Esophagus muscularis mucosa (tissue), 4 donors: ENCODE results near the gene EHD3.

Source experiments
- EP300 ChIP-seq: sonication (generic); formaldehyde crosslinking; IDR thresholded peaks from one replicate; pipeline ENCODE4 v1.6.1; 2017; ENCODE audit warnings: antibody characterized with exemption
- POLR2A ChIP-seq: fragments of 450-650 bp; IDR thresholded peaks from one replicate; pipeline ENCODE4 v1.6.1; 2017; ENCODE audit warnings: antibody characterized with exemption, moderate library complexity, mild to moderate bottlenecking, low read depth
- POLR2AphosphoS5 ChIP-seq, 2 donors: sonication (generic); formaldehyde crosslinking; IDR thresholded peaks; one replicate each; pipeline ENCODE4 v1.6.1; 2017; ENCODE audit warnings: antibody characterized with exemption in 2 of 2
- TF ChIP-seq, protein P1 (sequence below), 3 experiments: fragments of 200-600 bp in 2 of 3; fragments of 450-650 bp in 1 of 3; sonication (generic) in 2 of 3; IDR thresholded peaks; one replicate each; pipeline ENCODE4 v1.5.1; 2017 to 2019; ENCODE audit warnings: antibody characterized with exemption in 3 of 3, mild to moderate bottlenecking in 2 of 3, moderate library complexity in 1 of 3

DNA sequence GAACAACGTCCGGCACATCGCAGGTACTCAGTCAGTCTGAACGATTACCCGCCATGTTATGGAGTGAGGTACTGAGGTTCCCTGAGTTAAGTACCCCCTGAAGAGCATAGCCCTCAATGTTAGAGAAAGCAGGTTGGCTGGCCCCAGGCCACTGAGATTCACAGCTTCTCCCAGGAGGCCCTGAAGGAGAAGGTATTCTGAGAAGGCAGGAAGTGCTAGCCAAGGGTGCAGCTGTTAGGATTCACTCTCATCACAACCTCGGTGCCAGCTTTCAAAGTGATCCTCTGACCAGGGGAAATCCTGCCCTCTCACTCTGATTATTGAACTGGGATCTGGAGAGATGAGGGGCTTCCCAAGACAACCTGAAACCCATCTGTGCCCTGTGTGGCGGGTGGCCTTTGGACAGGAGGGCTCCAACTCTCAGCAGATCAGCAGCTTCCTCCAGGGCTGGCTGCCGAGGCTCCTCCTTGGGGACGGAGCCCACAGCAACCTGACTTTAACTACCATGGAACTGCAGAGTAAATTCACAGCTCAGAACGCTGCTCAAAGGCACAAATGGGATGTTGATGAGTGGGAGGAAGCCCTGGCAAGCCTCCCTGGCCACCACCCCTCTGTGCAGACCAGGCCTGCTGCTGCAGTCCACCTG is 7.8 kb downstream of the EHD3 start:
- TF ChIP-seq, protein P1, sequence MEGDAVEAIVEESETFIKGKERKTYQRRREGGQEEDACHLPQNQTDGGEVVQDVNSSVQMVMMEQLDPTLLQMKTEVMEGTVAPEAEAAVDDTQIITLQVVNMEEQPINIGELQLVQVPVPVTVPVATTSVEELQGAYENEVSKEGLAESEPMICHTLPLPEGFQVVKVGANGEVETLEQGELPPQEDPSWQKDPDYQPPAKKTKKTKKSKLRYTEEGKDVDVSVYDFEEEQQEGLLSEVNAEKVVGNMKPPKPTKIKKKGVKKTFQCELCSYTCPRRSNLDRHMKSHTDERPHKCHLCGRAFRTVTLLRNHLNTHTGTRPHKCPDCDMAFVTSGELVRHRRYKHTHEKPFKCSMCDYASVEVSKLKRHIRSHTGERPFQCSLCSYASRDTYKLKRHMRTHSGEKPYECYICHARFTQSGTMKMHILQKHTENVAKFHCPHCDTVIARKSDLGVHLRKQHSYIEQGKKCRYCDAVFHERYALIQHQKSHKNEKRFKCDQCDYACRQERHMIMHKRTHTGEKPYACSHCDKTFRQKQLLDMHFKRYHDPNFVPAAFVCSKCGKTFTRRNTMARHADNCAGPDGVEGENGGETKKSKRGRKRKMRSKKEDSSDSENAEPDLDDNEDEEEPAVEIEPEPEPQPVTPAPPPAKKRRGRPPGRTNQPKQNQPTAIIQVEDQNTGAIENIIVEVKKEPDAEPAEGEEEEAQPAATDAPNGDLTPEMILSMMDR (IDR thresholded peaks at IDR 0.05): no peak
- TF ChIP-seq POLR2A: no peak
- no peak for TF ChIP-seq POLR2AphosphoS5 (IDR thresholded peaks at IDR 0.05)
- TF ChIP-seq EP300: no peak
